NCI-H187 (cell line): ENCODE data around the gene ARHGAP24.
A peak's percentile ranks its signal among the peaks of the same experiment; 100 is the strongest.

Experiments
- DNase-seq, 2 experiments: peaks; one replicate each; lab custom pipeline; 2025; lab: John Stamatoyannopoulos, UW

Gene ARHGAP24

GRCh38 chr4:85740431-85740861 is 265.5 kb downstream of the ARHGAP24 start:
- no peak for DNase-seq

DNA sequence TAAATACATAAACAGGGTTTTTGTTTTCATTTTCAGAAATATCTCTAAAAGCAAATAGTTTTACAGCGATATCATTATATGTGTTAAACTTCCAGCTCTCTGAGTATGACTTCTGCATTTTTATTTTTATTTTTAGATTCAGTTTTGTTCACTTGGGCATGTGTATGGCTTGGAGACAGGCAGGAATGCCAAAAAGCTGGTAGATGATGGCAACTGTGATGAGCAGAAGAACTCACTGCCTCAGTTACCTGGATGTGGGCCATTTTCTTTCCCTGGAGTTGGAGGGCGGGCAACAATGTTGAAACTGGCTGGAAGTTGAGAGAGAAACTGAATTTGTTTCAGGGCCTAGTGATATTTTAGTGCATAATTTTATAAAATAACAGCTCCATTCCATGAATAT is 266.4 kb downstream of the ARHGAP24 start:
- DNase-seq = no peak

DNA sequence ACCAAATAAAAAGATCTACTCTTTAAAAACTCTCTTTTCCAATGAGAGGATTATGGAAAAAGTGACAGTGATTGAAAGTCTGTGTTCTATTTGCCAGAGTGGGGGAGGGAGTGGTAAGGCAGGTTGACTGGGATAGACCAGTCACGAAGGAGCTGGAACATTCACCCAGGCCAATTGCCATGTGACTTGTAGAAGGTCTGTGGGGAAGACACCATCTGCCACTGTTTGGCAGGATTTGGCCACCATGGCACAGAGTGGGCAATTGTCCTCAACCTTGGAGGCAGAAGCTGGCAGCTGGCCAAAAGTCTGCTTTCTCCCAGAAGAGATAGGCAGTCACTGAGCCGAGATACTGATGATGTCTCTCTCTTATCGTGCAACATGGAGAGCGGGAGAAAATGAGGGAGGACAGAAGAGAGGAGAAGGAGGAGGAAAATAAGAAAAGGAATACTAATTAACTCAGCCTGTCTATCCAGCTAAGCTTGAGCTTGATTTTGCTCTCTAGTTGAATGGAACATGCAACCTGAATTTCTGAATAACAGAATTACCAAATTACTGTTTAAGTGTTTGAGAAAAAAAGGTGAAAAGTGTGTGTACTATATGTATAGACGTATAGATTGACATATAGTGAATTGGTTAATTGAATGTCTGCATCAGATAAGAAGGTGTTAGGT is 267.1 kb downstream of the ARHGAP24 start:
- DNase-seq = peak in 1 of 2 experiments; percentile 27

- no peak for DNase-seq
Measured at GRCh38 chr4:85744950-85745349, 270.0 kb downstream of the ARHGAP24 start.

- no peak for DNase-seq
Measured at GRCh38 chr4:85745939-85746338, 271.0 kb downstream of the ARHGAP24 start.

- peak; percentile 13 to 70 for DNase-seq
Measured at GRCh38 chr4:85747882-85748491, 273.0 kb downstream of the ARHGAP24 start.

GRCh38 chr4:85748654-85749053 is 273.7 kb downstream of the ARHGAP24 start:
- no peak for DNase-seq

- DNase-seq = peak in 1 of 2 experiments; percentile 50
Measured at GRCh38 chr4:85751866-85752265, 276.9 kb downstream of the ARHGAP24 start.

DNA sequence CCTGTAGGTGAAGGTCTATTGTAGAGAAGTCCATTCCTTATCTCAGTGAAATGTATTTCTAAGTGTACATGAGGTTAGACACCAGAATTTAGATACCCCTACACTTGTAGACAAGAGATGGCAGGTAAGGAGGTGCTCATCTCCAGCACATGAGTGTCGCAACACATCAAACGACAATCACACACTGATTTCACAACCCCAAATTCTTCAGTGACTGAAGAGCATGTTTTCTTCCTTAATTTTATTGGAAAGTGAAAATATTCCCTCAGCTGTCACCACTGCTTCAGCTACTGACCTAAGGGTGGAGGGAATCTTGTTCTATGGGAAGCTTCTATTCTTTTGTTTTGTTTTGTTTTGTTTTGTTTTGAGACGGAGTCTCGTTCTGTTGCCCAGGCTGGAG is 280.3 kb downstream of the ARHGAP24 start:
- DNase-seq = no peak

- DNase-seq = no peak
Measured at GRCh38 chr4:85756938-85757337, 282.0 kb downstream of the ARHGAP24 start.

- no peak for DNase-seq
Measured at GRCh38 chr4:85759388-85759787, 284.4 kb downstream of the ARHGAP24 start.

GRCh38 chr4:85760511-85760910 is 285.6 kb downstream of the ARHGAP24 start:
- no peak for DNase-seq

- no peak for DNase-seq
Measured at GRCh38 chr4:85761803-85762528, 287.0 kb downstream of the ARHGAP24 start.

- DNase-seq = no peak
Measured at GRCh38 chr4:85762529-85762871, 287.6 kb downstream of the ARHGAP24 start.

- no peak for DNase-seq
Measured at GRCh38 chr4:85763202-85763601, 288.3 kb downstream of the ARHGAP24 start.

DNA sequence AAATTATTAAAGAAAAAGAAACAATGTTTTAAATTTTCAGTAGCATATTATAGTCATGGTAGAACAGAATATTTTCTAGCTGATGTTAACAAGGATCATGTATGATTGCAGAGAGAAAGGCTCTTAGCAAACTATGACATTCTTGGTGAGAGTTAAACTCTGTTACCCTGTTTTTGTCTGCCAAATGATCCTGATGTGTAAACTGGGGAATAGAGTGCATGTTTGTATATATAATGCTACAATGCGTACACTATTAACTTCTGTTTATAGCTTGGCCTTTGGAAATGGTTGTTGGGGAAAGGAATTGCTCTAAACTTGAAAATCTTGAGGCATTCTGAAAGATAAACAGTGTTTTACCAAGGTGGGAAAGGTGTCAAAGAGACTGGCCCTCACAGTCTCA is 292.7 kb downstream of the ARHGAP24 start:
- no peak for DNase-seq

- no peak for DNase-seq
Measured at GRCh38 chr4:85769009-85769408, 294.1 kb downstream of the ARHGAP24 start.

- DNase-seq = no peak
Measured at GRCh38 chr4:85772470-85772869, 297.5 kb downstream of the ARHGAP24 start.

DNA sequence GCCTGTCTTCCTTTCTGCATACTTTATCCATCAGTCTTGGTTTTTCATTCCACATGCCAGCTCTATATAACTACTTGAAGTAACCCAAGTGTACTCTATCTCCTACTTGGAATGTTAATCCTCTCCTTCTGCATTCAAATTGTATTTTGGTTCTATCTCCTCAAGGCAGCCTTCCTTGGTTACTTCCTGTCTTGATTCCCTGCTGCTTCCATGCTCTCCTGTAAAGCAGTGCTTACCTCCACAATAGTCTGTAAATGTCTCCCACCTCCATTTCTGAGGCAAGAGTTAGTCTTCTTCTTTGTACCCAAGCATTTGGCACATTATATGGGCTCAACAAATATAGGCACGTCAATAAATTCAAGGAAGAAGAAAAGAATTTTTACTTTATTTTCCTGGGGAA is 298.4 kb downstream of the ARHGAP24 start:
- no peak for DNase-seq

DNA sequence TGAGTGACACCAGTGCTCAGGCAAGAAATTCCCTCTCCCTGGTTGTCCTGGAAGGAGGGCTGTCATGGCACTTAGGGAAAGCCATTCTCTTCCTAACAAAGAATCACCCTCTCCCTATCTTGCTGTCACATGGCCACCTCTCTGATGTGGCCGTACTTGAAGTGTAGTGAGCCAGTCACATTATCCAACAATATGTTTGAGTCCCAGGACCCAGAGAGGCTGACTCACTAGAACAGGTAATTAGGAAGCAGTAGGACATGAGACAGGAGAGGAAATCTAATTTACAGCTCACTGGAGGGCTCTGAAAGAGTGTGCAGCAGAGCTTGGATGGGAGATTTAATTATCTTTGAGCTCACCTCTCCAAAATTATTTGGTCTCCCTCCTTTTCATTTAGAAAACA is 299.1 kb downstream of the ARHGAP24 start:
- DNase-seq = no peak

DNA sequence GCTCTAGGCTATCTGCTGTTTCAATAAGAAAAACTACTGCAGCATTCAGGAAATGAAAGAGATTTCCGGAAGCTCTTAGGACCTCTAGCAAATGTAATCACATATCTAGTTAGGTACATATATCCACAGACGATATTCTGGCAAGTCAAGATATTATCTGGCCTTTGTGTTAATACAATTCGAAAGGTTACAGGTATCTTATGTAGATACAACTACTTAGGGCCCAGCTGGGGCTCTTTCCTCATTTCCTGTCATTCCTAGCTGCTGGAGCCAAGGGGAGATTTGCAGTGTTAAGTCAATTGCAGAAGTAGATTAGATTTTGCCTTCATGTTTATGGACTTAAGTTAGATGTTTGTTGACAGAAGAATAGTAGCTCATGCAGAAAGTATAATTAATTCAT is 299.5 kb downstream of the ARHGAP24 start:
- DNase-seq = no peak

DNA sequence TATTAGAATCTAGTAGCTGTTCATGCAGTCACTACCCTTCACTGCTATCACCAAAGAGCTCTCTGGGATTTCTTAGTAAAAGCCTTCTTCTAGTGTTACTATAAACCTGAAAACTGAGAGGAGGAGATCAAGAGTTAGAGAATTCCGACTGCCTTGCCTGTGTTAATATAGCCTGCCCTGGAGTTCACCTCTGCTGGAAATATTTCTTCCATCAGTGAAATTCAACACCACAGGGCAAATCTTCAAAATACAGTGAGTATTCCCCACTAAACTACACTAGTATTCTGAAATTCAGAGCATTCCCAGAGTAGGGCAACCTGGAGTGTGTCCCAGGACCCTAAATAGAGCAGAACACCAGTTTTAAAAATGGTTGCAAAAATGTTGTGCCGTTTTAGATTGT is 301.1 kb downstream of the ARHGAP24 start:
- DNase-seq = no peak

- no peak for DNase-seq
Measured at GRCh38 chr4:85776579-85776978, 301.6 kb downstream of the ARHGAP24 start.
